Urothelium cell line (cell line): ENCODE measurements around the gene SYNE2.
A peak's percentile ranks its signal among the peaks of the same experiment; 100 is the strongest.

ENCODE experiments used
- DNase-seq: peaks from one replicate; pipeline ENCODE4 v3.0.0; 2011; ENCODE audit warnings: low spot score, mixed read lengths
- FAIRE-seq: peaks from 2 replicates; lab custom pipeline; 2011; peaks lifted over from hg19 to GRCh38; lab: Jason Lieb, UNC

Gene SYNE2

DNA sequence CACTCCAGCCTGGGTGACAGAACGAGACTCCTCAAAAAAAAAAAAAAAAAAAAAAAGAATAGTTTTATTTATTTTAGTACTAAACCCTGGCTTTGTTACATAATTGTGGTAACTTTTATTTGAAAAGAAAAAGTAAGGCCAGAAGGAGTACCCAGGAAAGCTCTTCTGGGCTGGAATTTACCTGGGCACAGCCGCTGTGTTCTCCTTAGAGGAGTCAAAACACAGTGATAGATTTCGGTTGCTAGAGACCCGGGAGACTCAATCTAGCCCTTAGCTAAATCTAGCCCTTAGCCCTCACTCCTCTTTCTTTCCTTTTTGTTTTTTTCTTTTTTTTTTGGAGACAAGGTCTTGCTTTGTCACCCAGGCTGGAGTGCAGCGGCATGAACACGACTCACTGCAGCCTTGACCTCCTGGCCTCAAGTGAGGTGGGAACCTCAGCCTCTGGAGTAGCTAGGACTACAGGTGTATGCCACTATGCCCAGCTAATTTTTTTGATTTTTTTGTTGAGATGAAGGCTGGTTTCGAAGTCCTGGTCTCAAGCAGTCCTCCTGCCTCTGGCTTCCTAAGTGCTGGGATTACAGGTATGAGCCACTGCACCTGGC, 49.7 kb downstream of the SYNE2 start:
- no peak for FAIRE-seq
- no peak for DNase-seq

DNA sequence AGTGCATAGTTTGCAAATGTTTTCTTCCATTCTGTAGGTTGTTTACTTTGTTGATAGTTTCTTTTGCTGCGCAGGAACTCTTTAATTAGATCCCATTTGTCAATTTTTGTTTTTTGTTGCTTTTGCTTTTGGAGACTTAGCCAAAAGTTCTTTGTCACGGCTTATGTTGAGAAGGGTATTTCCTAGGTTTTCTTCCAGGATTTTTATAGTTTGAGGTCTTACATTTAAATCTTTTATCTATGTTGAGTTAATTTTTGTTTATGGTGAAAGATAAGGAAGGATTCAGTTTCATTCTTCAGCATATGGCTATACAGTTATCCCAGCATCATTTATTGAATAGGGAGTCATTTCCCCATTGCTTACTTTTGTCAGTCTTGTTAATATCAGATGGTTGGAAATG, 51.9 kb downstream of the SYNE2 start:
- no peak for FAIRE-seq

DNA sequence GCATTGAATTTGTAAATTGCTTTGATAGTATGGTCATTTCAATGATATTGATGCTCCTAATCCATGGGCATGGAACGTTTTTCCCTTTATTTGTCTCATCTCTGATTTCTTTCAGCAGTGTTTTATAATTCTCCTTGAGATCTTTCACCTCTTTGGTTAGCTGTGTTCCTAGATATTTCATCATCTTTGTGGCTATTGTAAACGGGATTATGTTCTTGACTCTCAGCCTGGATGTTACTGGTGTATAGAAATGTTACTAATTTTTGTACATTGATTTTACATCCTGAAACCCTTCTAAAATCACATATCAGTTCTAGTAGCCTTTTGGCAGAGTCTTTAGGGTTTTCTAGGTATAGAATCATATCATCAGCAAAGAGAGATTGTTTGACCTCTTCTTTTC, 52.6 kb downstream of the SYNE2 start:
- DNase-seq (no peak), FAIRE-seq (no peak)

More for the DNA sequence above, 51.9 kb downstream of the SYNE2 start:
- no peak for DNase-seq

DNA sequence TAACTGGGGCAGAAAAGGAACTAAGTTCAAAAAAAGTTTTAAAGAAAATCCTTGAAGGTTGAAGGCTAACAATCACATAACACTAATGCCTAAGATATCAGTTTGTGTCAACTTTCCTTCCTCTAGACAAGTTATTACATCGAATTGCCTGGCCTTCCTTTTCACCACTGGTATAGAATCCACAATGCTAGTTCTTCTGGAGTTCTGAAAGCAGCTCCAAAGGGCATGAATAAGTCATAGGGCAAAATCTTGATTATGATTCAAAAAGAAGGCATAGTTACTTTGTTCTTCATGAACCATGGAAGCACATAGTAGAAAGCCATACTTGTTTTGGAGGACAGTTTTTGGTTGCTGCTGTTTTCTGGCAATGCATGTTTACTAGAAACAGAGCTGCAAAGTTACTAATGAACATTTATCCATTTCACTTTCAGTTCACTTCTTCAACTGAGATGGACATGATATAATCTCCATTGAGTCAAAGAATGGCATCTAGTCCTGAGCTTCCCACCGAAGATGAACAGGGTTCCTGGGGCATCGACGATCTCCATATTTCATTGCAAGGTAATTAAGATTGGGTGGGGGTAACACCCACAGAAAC, 56.0 kb downstream of the SYNE2 start:
- FAIRE-seq: peak; percentile 75
- no peak for DNase-seq

DNA sequence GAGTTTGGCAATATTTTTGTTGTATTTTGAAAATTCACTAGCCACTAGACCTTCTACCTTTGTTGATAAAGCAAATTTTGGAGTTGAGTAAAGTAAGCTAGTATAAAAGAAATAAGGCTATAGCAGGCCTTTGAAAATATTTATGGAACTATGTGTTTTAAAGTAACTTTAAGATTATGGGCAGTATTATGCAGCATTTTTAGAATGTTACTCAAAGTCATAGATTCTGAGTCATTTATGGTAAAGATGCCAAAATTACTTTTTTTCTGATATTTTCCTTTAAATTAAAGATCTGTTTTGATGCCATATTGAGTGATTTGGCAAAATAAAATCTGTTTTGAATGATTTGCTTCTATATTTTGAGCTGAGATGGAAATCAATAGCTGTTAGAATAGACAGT, 57.2 kb downstream of the SYNE2 start:
- FAIRE-seq (no peak), DNase-seq (no peak)

DNA sequence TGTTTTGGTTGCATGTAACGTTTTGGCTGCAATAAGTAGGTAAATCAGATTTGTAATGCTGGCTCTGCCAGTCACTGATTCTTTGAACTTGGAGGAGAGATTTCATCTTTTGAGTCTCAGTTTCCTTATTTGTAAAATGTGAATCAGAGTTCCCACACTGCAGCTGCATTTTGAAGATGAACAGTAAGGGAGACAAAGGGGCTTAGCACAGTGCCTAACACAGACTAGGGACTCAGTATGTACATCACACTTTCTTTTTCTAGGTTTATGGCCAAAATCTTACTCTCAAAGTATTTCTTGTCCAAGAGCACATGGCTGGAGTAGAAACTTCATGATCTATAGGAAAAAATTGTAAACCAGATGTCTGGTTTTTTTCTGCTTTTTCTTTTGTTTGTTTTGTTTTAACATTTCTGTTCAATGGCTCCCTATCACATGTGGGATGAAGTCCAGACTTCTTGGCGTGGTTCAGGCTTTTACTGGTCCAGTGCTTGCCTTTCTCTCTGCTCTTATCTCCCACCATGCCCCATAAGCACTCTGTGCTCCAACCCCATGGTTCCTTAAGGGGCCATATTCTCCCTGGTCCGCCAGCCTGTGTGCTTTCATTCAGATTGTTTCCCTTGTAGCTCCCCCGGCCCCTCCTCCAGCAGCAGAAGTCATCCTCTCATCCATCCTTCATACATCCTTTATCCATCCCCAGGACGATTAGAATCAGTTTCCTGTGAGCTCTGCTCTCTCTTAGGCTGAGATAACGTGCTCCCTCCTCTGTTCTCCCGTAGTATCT, 58.0 kb downstream of the SYNE2 start:
- DNase-seq: no peak
- FAIRE-seq: peak; percentile 37

DNA sequence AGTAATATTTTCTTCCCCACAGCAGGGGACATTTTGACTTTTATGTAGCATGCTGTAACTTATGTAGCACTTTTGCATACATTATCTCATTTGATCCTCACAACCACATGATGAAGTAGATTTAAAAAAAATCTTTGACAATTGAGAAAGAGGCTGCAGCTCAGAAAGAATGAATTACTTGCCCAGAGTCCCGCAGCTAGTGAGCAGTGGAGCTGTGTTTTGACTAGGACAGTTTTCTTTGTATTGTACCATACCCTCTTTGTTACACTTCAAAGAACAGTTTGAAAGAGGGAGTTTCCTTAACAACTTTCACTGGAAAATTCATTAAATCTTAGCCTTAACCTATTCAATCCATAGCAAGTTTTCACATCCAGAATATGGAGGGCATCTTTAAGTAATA, 58.6 kb downstream of the SYNE2 start:
- FAIRE-seq: no peak
- no peak for DNase-seq

DNA sequence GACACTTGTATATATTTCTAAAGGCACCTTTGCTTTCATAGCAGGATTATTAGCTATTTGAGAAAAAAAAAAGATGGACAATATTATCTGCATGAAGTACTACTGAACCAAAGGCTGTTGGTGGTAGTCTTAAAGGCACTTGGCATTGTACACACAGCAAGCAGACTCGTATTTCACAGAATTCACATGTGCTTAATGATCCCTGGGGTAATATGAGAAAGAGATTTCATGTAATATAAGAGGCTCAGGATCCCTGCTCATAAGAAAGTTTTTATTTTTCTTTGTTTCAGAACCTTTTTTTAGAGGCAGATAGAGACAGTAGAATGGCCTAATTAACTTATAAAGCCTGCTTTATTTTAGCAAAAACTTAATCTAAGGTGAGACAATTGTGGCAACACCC, 59.5 kb downstream of the SYNE2 start:
- FAIRE-seq (no peak), DNase-seq (no peak)

DNA sequence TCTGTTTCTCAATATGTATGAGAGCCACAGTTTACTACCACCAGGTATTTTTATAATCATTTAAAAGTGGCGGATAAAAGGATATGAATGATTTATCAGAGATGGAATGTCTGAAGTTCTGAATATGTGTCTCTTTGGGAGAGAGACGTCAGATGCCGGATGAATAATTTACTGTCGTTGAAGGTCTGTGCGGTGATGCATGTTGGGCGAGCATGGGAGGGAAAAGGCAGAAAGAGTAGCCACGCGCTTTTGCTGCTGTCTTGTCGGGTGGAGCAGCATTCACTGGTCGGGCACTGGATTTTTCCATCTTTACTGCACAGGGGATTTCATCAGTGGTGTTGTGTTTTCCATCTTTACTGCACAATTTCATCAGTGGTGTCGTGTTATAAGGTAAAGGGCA, 65.6 kb downstream of the SYNE2 start:
- no peak for FAIRE-seq
- no peak for DNase-seq

DNA sequence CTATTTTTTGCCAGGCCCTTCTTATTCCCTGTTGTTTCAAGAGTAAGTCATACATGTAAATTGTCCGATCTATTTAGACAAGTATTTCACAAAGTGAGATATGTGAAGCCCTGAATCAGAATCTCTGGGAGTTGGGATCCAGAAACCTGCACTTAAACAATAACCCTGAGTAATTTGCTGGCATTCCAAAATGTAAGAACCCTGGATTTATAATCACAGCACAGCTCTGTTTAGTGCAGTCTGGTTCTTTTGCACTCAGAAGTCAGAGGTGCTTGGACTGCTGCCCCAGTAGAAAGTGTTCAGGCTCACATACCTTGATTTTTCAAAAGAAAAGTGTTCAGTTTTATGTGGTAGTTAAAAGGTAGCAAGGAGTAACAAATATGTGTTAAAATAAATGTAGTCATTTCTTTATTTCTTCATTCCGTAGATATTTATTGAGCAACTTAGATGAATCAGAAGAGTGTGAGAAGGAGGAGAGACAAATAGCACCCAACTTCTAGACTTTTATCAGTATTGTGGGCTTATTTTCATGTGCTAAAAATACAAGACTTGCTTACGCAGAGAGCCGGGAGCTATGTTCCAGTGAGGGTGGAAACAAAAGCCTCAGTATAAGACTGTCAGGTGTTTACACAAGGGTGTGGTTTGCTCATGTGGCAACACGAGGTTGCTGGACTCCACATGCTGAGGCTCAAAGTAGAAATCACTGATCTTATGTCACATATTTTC, 70.1 kb downstream of the SYNE2 start:
- FAIRE-seq (no peak), DNase-seq (no peak)

DNA sequence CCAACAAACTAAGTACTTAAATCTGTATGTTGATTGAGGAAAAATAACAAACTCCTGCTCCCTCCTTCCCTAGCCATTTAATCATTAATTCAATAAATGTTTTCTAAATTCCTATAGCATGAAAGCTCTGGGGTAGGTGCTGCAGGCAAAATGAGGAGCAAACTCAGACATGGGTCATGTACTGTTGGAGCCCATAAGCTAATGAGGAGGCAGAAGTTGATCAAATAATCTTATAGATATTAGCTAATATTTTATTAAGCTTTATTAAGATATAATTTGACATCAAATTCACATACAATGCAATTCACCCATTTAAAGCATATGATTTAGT, 70.6 kb downstream of the SYNE2 start:
- FAIRE-seq: no peak
- no peak for DNase-seq

DNA sequence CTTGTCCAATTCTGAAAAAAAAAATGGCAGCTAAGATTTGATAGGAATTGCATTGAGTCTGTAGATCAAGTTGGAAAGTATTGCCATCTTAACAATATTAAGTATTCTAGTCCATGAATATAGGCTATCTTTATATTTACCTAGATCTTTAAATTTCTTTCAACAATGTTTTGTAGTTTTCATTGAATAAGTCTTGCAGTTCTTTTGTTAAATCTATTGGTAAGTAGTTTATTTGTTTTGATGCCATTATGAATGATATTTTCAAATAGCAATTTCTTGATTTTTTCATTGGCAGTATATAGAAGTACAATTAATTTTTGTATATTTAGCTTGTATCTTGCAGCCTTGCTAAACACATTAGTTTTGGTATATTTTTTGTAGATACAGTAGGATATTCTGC, 71.6 kb downstream of the SYNE2 start:
- no peak for FAIRE-seq

DNA sequence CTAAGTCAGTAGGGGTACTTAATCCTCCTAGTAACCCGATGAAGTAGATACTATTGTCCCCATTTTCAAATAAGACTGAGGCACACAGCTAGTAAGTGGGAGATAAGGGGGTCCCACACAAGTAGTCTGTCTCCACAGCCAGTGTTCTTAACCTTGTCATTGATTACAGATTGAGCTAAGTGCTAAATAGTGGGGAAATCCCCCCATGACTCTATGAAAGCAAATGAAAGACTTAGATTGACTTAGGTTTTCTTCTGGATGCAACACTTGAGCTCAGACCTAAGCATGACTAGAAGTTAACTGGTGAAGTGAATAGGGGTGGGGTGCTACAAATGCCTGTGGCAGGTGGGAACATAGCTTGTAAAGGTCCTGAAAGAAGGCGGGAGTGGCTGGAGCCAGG, 73.8 kb downstream of the SYNE2 start:
- DNase-seq: no peak
- FAIRE-seq: peak; percentile 72

More for the DNA sequence above, 71.6 kb downstream of the SYNE2 start:
- no peak for DNase-seq

DNA sequence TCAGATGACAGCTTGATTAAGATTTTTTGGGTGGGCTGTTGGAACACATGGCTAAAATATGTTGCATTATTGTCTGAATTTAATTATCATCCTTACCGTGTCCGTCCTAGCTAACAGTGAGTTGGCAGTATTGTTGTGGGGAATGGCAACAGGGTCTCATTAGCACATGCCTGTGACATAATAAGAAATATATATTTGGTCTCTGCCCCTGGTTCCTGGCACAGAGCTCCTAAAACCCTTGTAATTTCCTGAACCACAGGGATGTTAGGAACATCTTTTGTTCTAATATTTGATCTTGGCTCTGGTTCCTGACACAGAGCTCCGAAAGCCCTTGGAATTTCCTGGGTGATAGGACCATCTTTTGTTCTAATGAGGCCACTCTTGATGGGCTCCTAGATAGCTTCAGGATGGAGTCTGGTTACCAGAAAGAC, 76.0 kb downstream of the SYNE2 start:
- no peak for DNase-seq
- peak; percentile 68 for FAIRE-seq

DNA sequence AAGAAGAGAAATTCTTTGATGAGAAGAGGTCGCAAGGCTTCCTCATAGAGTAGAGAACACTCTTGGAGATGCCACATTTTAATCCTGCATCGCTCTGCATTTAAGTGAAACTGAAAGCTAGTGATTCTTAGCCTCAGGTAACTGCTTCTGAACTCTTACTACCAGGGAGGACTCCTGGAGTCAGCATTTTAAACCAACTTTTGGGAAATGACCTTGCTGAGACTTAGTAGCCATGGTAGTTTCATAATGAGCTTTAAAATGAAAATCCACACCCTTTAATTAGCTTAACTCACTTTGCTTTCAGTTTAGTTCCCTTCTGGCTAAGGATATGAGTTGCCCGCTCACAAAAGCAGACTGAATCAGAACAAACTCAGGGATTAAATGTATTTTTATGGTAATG, 80.3 kb downstream of the SYNE2 start:
- no peak for DNase-seq
- FAIRE-seq: no peak

DNA sequence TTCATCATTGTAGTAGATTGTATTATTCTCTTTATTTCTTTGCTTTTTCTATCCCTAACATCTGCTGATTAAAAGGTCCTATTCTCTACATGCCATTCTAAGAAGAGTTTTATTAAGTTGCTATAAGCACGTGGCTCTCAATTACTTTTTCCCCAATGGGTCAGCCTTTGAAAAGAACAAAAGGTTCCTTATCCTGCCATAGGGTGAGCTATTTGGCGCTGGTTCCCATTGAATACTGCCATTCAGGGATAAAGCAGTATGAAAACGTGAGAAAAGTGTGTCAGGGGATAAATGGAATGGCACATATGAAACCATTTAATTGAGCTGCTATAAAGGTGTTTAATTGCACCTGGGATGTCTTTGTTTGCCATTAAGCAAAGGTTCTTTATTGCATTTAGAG, 80.9 kb downstream of the SYNE2 start:
- no peak for FAIRE-seq
- DNase-seq: no peak

DNA sequence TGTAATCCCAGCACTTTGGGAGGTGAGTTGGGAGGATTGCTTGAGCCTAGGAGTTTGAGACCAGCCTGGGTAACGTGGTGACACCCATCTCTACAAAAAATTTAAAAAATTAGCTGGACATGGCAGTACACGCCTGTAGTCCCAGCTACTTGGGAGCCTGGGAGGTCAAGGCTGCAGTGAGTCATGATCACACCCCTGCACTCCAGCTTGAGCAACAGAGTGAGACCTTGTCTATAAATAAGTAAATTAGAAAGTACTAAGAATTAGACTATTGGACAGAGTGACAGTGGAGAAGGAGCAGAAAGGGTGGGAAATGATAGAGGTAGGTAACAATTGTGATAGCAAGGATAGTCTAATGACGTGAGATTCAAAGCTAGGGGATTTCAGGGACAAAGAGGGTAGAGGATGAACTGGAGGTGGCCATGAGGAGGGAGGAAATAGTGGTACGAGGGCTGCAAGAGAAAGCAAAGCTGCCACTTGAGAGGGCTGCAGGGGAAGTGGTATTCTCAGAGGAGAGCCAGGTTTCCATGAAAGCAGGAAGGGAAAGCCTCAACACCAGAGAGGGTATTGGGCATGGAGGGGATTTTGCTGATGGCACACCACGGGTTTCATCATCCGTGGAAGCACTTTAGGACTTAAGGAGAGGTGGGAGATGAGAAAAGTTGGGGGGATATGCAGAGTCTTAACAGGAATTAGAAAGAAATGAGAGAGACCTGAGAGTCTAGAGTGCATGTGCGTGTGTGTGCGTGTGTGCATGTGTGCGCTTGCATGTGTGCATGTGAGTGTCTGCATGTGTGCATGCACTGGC, 85.6 kb downstream of the SYNE2 start:
- DNase-seq (no peak), FAIRE-seq (no peak)

DNA sequence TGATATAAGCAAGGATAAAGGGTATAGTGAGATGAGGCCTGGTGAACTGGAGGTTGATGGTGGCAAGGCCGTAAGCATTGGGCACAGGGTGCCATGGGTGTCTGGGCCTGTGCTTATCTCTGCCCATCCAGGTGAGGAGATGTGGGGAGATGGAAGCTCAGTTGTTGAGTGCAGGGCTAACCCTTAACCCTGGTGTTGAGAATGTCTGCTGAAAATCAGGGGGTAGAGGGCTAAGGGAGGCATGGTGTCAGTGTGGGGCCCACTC, 86.1 kb downstream of the SYNE2 start:
- peak; percentile 84 for FAIRE-seq
- no peak for DNase-seq

DNA sequence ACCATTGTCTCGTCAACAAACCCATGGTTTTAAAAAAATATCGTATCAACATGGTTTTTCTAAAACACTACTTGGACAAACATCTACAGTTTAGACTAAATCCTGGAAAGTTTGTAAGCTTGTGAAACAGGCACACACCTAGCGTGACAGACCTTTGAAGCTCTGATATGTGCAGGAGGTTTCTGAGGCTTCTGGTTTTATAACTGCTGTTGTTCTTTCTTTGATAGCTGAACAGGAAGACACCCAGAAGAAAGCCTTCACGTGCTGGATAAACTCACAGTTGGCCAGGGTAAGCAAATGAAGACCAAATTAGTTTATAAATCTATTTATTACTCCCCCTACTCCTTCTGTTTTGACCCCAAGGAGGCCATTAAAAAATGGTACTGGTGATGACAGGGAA, 87.6 kb downstream of the SYNE2 start:
- no peak for FAIRE-seq
- no peak for DNase-seq

DNA sequence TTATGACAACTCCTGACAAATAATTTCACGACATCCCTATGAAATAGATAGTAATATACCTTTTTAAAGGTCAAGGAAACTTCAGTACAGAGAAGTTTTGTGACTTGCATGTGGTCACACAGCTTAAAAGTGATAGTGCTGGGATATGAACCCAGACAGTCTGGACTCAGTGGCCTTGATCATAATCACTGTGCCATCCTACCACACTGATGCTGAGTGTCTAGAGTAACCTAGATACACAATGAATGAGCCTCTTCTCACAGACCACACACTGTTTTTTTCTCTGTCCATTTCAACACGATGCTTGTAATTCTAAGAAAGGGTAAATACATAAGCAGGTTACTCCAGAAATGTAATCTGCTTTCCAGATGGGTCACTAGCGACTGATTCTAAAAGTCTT, 88.2 kb downstream of the SYNE2 start:
- no peak for DNase-seq
- no peak for FAIRE-seq

DNA sequence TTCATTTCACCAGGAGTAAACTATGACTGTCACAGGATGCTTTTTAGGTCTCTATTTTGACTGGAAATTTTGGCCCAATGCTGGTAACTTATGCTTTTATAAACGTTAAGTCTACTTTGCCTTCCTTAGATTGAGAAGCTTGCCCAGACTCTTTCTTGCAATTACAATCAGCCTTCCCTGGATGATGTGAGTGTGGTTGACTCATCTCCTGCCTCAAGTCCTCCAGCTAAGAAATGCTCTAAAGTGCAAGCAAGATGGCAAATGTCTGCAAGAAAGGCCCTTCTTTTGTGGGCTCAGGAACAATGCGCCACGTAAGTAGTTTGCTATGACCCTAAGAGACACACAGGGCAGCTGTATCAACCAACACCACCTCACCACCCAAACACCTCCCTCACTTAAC, 96.9 kb downstream of the SYNE2 start:
- DNase-seq (no peak), FAIRE-seq (peak; percentile 17)
